Measurements from ENCODE around the gene MAP3K2. TPM values are rescaled to one million over a fixed set of nuclear protein-coding genes. Genes with fewer than 3 reads are reported as not detected.

MAP3K2 gene
- total and polyA plus RNA-seq, 2 experiments from 2014 or later, result 10.2 to 23.5 TPM

DNA sequence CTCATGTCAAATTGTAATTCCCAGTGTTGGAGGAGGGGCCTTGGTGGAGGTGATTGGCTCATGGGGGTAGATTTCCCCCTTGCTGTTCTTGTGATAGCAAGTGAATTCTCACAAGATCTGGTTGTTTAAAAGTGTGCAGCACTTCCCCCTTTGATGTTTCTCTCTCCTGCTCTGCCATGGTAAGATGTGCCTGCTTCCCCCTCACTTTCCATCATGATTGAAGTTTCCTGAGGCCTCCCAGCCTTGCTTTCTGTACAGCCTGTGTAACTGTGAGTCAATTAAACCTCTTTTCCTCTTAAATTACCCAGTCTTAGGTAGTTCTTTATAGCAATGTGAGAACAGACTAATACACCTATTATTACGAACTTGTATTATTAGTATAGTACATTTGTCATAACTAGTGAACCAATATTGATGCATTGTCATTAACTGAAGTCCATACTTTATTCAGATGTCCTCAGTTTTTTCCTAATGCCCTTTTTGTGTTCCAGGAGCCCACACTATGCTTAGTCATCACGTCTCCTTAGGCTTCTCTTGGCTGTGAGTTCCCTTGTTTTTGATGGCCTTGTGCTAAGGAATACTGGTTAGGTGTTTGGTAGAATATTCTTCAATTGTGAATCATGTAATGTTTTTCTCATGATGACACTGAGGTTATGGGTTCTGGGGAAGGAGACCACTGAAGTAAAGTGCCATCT, 4.5 kb upstream of the MAP3K2 start (continued):
- TF ChIP-seq, protein P1, sequence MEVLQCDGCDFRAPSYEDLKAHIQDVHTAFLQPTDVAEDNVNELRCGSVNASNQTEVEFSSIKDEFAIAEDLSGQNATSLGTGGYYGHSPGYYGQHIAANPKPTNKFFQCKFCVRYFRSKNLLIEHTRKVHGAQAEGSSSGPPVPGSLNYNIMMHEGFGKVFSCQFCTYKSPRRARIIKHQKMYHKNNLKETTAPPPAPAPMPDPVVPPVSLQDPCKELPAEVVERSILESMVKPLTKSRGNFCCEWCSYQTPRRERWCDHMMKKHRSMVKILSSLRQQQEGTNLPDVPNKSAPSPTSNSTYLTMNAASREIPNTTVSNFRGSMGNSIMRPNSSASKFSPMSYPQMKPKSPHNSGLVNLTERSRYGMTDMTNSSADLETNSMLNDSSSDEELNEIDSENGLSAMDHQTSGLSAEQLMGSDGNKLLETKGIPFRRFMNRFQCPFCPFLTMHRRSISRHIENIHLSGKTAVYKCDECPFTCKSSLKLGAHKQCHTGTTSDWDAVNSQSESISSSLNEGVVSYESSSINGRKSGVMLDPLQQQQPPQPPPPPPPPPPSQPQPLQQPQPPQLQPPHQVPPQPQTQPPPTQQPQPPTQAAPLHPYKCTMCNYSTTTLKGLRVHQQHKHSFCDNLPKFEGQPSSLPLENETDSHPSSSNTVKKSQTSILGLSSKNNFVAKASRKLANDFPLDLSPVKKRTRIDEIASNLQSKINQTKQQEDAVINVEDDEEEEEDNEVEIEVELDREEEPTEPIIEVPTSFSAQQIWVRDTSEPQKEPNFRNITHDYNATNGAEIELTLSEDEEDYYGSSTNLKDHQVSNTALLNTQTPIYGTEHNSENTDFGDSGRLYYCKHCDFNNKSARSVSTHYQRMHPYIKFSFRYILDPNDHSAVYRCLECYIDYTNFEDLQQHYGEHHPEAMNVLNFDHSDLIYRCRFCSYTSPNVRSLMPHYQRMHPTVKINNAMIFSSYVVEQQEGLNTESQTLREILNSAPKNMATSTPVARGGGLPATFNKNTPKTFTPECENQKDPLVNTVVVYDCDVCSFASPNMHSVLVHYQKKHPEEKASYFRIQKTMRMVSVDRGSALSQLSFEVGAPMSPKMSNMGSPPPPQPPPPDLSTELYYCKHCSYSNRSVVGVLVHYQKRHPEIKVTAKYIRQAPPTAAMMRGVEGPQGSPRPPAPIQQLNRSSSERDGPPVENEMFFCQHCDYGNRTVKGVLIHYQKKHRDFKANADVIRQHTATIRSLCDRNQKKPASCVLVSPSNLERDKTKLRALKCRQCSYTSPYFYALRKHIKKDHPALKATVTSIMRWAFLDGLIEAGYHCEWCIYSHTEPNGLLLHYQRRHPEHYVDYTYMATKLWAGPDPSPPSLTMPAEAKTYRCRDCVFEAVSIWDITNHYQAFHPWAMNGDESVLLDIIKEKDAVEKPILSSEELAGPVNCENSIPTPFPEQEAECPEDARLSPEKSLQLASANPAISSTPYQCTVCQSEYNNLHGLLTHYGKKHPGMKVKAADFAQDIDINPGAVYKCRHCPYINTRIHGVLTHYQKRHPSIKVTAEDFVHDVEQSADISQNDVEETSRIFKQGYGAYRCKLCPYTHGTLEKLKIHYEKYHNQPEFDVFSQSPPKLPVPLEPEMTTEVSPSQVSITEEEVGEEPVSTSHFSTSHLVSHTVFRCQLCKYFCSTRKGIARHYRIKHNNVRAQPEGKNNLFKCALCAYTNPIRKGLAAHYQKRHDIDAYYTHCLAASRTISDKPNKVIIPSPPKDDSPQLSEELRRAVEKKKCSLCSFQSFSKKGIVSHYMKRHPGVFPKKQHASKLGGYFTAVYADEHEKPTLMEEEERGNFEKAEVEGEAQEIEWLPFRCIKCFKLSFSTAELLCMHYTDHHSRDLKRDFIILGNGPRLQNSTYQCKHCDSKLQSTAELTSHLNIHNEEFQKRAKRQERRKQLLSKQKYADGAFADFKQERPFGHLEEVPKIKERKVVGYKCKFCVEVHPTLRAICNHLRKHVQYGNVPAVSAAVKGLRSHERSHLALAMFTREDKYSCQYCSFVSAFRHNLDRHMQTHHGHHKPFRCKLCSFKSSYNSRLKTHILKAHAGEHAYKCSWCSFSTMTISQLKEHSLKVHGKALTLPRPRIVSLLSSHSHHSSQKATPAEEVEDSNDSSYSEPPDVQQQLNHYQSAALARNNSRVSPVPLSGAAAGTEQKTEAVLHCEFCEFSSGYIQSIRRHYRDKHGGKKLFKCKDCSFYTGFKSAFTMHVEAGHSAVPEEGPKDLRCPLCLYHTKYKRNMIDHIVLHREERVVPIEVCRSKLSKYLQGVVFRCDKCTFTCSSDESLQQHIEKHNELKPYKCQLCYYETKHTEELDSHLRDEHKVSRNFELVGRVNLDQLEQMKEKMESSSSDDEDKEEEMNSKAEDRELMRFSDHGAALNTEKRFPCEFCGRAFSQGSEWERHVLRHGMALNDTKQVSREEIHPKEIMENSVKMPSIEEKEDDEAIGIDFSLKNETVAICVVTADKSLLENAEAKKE (CRISPR knock-in tag; IDR thresholded peaks at IDR 0.05), result no peak

GRCh38 chr2:127389778-127390435, 2.1 kb upstream of the MAP3K2 start:
- TF ChIP-seq ETS1 (IDR thresholded peaks at IDR 0.05), result no peak
- no peak for TF ChIP-seq EZH2phosphoT487 (IDR thresholded peaks at IDR 0.05; ENCODE audit: unreplicated experiment)
- no peak for ATAC-seq
- H3K79me2 ChIP-seq (replicated peaks; ENCODE audit: insufficient read depth), result peaks cover 21% of the 10 kb centered on the region
- H2AFZ ChIP-seq, result no peak overlapping the region
- Mint-ChIP-seq H3K4me1 (peaks cover 19% of the 10 kb centered on the region), H3K27ac (no peak overlapping the region), H3K27me3 (ENCODE audit: insufficient read depth, low read depth, poor library complexity) (peaks cover 3% of the 10 kb centered on the region), H3K36me3 (ENCODE audit: low read depth) (peaks cover 10% of the 10 kb centered on the region), H3K4me3 (no peak overlapping the region), H3K9me3 (peaks cover 4% of the 10 kb centered on the region; the same call in 1 of the 3 replicates)
- peaks cover 23% of the 10 kb centered on the region for H3K4me1 ChIP-seq (ENCODE audit: insufficient read depth)
- no peak overlapping the region for H3K27ac ChIP-seq (ENCODE audit: low read depth)
- peak; percentile 41 for DNase-seq (ENCODE audit: low spot score)
- H3K4me2 ChIP-seq, result no peak overlapping the region
- H4K20me1 ChIP-seq (replicated peaks; ENCODE audit: insufficient read depth), result peaks cover 15% of the 10 kb centered on the region
- no peaks in the 10 kb centered on the region for H3K9me2 ChIP-seq (ENCODE audit: insufficient read depth)
- no peaks in the 10 kb centered on the region for H3K27me3 ChIP-seq (ENCODE audit: insufficient read depth)
- no peaks in the 10 kb centered on the region; the same call in 1 of the 2 replicates for H3K36me3 ChIP-seq (ENCODE audit: insufficient read depth)
- no peak overlapping the region for H3K4me3 ChIP-seq
- 0 out of 2 replicates have a peak, but pooled peaks cover 7% of the 10 kb centered on the region for H3F3A ChIP-seq (replicated peaks; ENCODE audit: low read depth)
